Measurements from ENCODE around the gene RAB40C.

The RAB40C gene, protein sequence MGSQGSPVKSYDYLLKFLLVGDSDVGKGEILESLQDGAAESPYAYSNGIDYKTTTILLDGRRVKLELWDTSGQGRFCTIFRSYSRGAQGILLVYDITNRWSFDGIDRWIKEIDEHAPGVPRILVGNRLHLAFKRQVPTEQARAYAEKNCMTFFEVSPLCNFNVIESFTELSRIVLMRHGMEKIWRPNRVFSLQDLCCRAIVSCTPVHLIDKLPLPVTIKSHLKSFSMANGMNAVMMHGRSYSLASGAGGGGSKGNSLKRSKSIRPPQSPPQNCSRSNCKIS

GRCh38 chr16:589658-590187 lies at the start of gene RAB40C:
TSS of gene RAB40C (plus strand) at chr16:590066. CDS start at chr16:590292, 226 bp downstream.
- DNase-seq: peak; percentile 98

GRCh38 chr16:540645-541340 lies 49.1 kb upstream of the RAB40C start:
- no peak for DNase-seq

- no peak for DNase-seq
Measured at GRCh38 chr16:543301-544164, 46.3 kb upstream of the RAB40C start.

DNA sequence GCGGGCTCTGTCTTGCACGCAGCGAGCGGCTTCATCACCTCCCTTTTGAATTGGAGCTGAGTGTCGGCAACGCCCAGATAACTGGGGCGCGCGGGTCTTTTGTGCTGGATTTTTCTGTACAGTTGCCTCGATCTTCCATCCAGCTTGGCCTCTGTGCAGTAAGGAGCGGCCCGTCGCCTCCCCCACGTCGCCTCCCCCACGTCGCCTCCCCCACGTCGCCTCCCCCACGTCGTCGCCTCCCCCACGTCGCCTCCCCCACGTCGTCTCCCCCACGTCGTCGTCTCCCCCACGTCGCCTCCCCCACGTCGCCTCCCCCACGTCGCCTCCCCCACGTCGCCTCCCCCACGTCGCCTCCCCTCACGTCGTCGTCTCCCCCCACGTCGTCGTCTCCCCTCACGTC lies 45.3 kb upstream of the RAB40C start:
- DNase-seq: no peak

- DNase-seq: peak; percentile 60
Measured at GRCh38 chr16:546909-547770, 42.7 kb upstream of the RAB40C start.

- no peak for DNase-seq
Measured at GRCh38 chr16:548586-548985, 41.3 kb upstream of the RAB40C start.

DNA sequence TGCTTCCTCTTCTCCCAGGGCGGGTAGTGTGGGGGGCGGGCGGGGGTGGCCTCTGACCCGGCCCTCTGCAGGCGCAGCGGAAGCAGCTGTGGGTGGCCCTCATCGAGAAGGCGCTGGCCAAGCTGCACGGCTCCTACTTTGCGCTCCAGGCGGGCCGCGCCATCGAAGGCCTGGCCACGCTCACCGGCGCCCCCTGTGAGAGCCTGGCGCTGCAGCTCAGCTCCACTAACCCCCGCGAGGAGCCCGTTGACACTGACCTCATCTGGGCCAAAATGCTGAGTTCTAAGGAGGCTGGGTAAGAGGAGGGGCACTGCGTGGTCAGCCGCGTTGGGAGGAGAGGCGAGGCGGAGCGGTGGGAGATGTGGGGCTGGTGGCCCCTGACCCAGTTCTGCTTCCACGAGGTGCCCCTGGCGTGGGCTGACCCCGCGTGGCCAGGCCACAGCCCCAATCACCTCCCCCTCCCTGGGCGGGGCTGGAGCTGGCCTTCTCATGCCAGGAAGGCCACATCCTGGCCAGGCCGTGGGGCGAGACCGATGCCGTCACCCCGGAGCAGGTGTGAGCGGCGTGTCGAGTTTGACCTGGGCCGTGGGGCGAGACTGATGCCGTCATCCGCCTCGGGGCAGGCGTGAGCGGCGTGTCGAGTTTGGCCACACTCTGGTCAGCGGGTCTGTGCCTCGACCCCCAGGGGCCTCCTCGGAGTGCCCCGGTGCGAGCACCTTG lies 40.2 kb upstream of the RAB40C start:
- DNase-seq: no peak

GRCh38 chr16:551210-551609 lies 38.7 kb upstream of the RAB40C start:
- DNase-seq: no peak

DNA sequence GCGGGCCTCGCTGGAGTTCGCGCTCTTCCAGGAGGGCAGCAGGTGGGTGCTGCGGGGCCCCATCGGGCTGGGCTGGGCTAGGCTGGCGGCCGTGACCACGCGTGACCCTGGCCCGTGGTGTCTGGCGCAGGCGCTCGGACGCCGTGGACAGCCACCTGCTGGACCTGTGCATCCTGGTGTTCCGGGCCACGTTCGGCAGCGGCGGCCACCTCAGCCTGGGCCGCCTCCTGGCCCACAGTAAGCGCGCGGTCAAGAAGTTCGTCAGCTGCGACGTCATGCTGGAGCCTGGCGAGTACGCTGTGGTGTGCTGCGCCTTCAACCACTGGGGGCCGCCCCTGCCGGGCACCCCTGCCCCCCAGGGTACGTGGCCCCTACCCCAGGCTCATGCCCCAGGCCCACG lies 37.7 kb upstream of the RAB40C start:
- no peak for DNase-seq

DNA sequence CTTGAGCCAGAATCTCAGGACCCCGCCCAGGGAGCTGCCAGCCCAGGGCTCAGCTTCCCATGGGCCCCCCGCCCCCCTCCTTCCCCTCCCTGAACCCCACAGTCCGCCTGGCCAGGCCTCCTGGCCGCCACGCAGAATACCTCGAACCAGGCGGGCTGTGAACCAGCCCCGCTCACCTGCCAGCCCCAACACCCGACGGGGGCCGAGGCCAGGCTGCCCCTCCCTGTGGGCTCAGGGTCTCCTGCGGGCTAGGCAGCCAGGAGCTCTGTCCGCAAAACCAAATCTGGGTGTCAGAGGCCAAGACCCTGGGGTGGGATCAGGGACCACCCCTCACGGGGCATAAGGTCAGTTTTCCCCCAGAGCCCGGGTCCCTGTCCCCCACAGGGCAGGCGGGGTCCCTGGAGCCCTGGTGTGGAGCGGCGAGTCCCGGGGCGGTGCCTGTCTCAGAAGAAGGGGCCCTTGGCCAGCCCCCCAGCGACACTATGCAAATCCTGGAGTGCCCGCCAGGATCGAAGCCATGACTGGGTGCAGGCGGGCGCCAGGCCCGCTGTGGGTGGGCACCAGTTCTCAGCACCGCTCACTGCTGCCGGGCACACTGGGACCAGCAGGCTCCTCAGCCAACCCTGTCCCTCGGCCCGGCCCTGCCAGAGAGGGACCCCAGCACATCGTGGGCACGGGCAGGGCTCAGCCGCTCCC lies 36.1 kb upstream of the RAB40C start:
- DNase-seq: no peak

GRCh38 chr16:554297-554621 lies 35.6 kb upstream of the RAB40C start:
- no peak for DNase-seq

GRCh38 chr16:554640-555365 lies 35.1 kb upstream of the RAB40C start:
- no peak for DNase-seq

GRCh38 chr16:555528-556473 lies 34.1 kb upstream of the RAB40C start:
- no peak for DNase-seq

DNA sequence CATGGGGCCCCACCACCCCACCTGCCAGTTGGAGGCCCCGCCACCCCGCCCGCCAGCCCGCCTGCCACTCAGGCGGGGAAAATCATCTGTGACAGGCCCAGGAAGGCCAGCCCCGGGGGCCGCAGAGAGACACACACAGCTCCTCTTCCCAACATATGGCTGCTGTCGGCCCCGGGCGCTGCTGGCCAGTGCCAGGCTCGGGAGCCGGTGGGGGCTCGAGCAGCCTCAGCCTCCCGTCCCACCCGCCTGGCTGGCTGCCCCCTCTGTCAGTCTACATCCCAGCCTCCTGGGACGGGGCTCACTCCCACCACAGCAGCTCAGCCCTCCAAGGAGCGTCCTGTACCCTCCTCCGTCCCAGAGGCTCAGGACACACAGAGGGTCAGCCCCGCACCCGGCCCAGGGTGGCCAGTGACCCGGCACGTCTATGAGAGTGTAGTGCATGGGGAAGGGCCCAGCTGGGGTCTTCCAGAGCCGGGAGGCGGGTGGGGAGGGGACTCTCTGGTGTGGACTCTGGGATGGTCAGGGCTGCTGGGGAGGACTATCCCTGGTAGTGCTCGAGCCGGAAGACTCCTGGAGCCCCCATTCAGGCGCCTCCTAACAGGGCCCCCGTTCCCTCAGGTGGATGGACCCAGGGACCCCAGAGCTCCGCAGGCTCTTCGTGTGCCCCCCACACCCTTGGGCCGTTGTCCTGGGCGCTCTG lies 33.2 kb upstream of the RAB40C start:
- no peak for DNase-seq

- DNase-seq: no peak
Measured at GRCh38 chr16:557463-558297, 32.2 kb upstream of the RAB40C start.

GRCh38 chr16:558298-559020 lies 31.4 kb upstream of the RAB40C start:
- no peak for DNase-seq

GRCh38 chr16:559021-559380 lies 30.9 kb upstream of the RAB40C start:
- DNase-seq: no peak
